Esophagus (tissue), 2 donors: Measurements from ENCODE around the gene ARHGAP6. TPM values are rescaled to one million over a fixed set of nuclear protein-coding genes. Genes with fewer than 3 reads are reported as not detected.
"Not testable (repeated sequence)": the region's sequence is repeated elsewhere in the genome, so short reads cannot be mapped to it uniquely, and the experiment has no call there.

Experiments
- H3K27ac ChIP-seq, 2 donors: one replicate each; pipeline ENCODE4 v1.5.1; 2013; ENCODE audit warnings: low read depth in 2 of 2, mild to moderate bottlenecking in 2 of 2, inconsistent platforms in 1 of 2, low read length in 1 of 2, moderate library complexity in 1 of 2
- H3K27me3 ChIP-seq, 2 donors: one replicate each; pipeline ENCODE4 v1.6.1; 2013; ENCODE audit warnings: low read length in 2 of 2, control low read depth in 1 of 2, mild to moderate bottlenecking in 1 of 2; ENCODE audit not compliant: insufficient read depth in 2 of 2, control insufficient read depth in 1 of 2
- H3K36me3 ChIP-seq, 2 donors: one replicate each; pipeline ENCODE4 v1.6.1; 2013; ENCODE audit warnings: low read length in 1 of 2; ENCODE audit not compliant: control insufficient read depth in 2 of 2, insufficient read depth in 2 of 2
- H3K4me1 ChIP-seq, 2 donors: one replicate each; pipeline ENCODE4 v1.6.1; 2013; ENCODE audit warnings: low read length in 1 of 2; ENCODE audit not compliant: control insufficient read depth in 2 of 2, insufficient read depth in 2 of 2
- H3K4me3 ChIP-seq, 2 donors: one replicate each; pipeline ENCODE4 v1.5.1; 2013; ENCODE audit warnings: low read length in 2 of 2, mild to moderate bottlenecking in 2 of 2, low read depth in 1 of 2, moderate library complexity in 1 of 2
- H3K9me3 ChIP-seq, 2 donors: one replicate each; pipeline ENCODE4 v1.6.1; 2013; ENCODE audit warnings: mild to moderate bottlenecking in 2 of 2, low read depth in 1 of 2, low read length in 1 of 2, moderate library complexity in 1 of 2; ENCODE audit not compliant: control insufficient read depth in 2 of 2, insufficient read depth in 1 of 2
- WGBS, 2 donors: extraction: QIAGEN DNeasy Blood & Tissue Kit; methylation state at CpG; one replicate each; pipeline ENCODE4 v1.1.7; 2013; 5-methylcytosine and 5-hydroxymethylcytosine counted together
- polyA plus RNA-seq, 2 donors: library from polyadenylated mRNA; stranded (reverse); fragments of 200-250 nt; gene quantifications; one replicate each; pipeline ENCODE4 v1.2.3, GENCODE V29; 2013
- donor health status: healthy with polysubstance abuse.
- donor health status: Bipolar disorder and iron deficiency.

Gene ARHGAP6
- polyA plus RNA-seq, 2 donors: 0.98 to 1.7 TPM

- no peak overlapping the region for H3K27ac ChIP-seq
- no peaks in the 10 kb centered on the region for H3K27me3 ChIP-seq
These were observed 541.6 kb downstream of the ARHGAP6 start for GRCh38 chrX:11124112-11124511.

GRCh38 chrX:11123087-11123486 is 542.6 kb downstream of the ARHGAP6 start:
- H3K4me1 ChIP-seq, H3K4me3 ChIP-seq, H3K9me3 ChIP-seq, H3K27ac ChIP-seq, H3K27me3 ChIP-seq: not testable (repeated sequence)
- 90 to 91% methylated on average over 6 of the region's 6 CpGs for WGBS, 2 donors
- peaks cover 2 to 11% of the 10 kb centered on the region in 2 donors for H3K36me3 ChIP-seq

More at GRCh38 chrX:11124112-11124511, 541.6 kb downstream of the ARHGAP6 start:
- no peak overlapping the region for H3K4me3 ChIP-seq
- no peaks in the 10 kb centered on the region for H3K4me1 ChIP-seq
- 58 to 70% methylated on average over 2 of the region's 2 CpGs for WGBS, 2 donors
- peaks cover 2 to 6% of the 10 kb centered on the region in 2 donors for H3K36me3 ChIP-seq
- no peaks in the 10 kb centered on the region for H3K9me3 ChIP-seq

- 68 to 76% methylated on average over 8 of the region's 8 CpGs for WGBS, 2 donors
- Histone ChIP-seq H3K27me3 (no peaks in the 10 kb centered on the region), H3K36me3 (peaks cover 2 to 16% of the 10 kb centered on the region in 2 donors), H3K4me1 (no peaks in the 10 kb centered on the region), H3K4me3 (no peak overlapping the region), H3K9me3 (no peaks in the 10 kb centered on the region), H3K27ac (no peak overlapping the region)
These were observed 546.3 kb downstream of the ARHGAP6 start for GRCh38 chrX:11119313-11119943.

- H3K27ac ChIP-seq: no peak overlapping the region
- no peaks in the 10 kb centered on the region for H3K9me3 ChIP-seq
- WGBS, 2 donors: 82 to 85% methylated on average over 3 of the region's 3 CpGs
- no peaks in the 10 kb centered on the region for H3K4me1 ChIP-seq
- H3K36me3 ChIP-seq: peaks cover 2 to 16% of the 10 kb centered on the region in 2 donors
- no peak overlapping the region for H3K4me3 ChIP-seq
- no peaks in the 10 kb centered on the region for H3K27me3 ChIP-seq
These were observed 548.0 kb downstream of the ARHGAP6 start for GRCh38 chrX:11117745-11118144.

GRCh38 chrX:11113731-11114130 is 552.0 kb downstream of the ARHGAP6 start:
- H3K27ac ChIP-seq: no peak overlapping the region
- H3K27me3 ChIP-seq: no peaks in the 10 kb centered on the region
- no peaks in the 10 kb centered on the region for H3K9me3 ChIP-seq
- peaks cover 0 to 2% of the 10 kb centered on the region in 2 donors for H3K4me1 ChIP-seq
- H3K36me3 ChIP-seq: peaks cover 0 to 7% of the 10 kb centered on the region in 2 donors
- no peak overlapping the region for H3K4me3 ChIP-seq

- Histone ChIP-seq H3K27ac (peak overlapping the region; percentile 86 to 90), H3K36me3 (no peaks in the 10 kb centered on the region), H3K4me1 (peaks cover 0 to 2% of the 10 kb centered on the region in 2 donors), H3K4me3 (peak overlapping the region; percentile 63 to 75), H3K9me3 (no peaks in the 10 kb centered on the region), H3K27me3 (no peaks in the 10 kb centered on the region)
- 16 to 40% methylated on average over 9 of the region's 9 CpGs for WGBS, 2 donors
These were observed 553.8 kb downstream of the ARHGAP6 start for GRCh38 chrX:11111947-11112346.

- WGBS, 2 donors: 0 to 30% methylated on average over 54 to 58 of the region's 58 CpGs
- H3K9me3 ChIP-seq: no peaks in the 10 kb centered on the region
- no peaks in the 10 kb centered on the region for H3K27me3 ChIP-seq
- H3K4me1 ChIP-seq: peaks cover 0 to 2% of the 10 kb centered on the region in 2 donors
- H3K27ac ChIP-seq: peak within 1 kb of the TSS; percentile 86 to 90
- H3K4me3 ChIP-seq: peak within 1 kb of the TSS; percentile 63 to 75
- H3K36me3 ChIP-seq: no peaks in the 10 kb centered on the region
These were observed 554.5 kb downstream of the ARHGAP6 start, which contains the start of gene HCCS for GRCh38 chrX:11111037-11111851. TSS of gene HCCS (plus strand) at chrX:11111332. CDS start at chrX:11112061, 729 bp downstream.

- H3K27ac ChIP-seq: no peak overlapping the region
- peaks cover 0 to 2% of the 10 kb centered on the region in 2 donors for H3K4me1 ChIP-seq
- H3K27me3 ChIP-seq: no peaks in the 10 kb centered on the region
- WGBS, 2 donors: 96% methylated on average over 2 of the region's 2 CpGs
- H3K9me3 ChIP-seq: no peaks in the 10 kb centered on the region
- H3K4me3 ChIP-seq: no peak overlapping the region
- H3K36me3 ChIP-seq: no peaks in the 10 kb centered on the region
These were observed 555.8 kb downstream of the ARHGAP6 start for GRCh38 chrX:11109968-11110367.

GRCh38 chrX:11108253-11108941 is 557.3 kb downstream of the ARHGAP6 start:
- H3K9me3 ChIP-seq: no peaks in the 10 kb centered on the region
- H3K27me3 ChIP-seq: no peaks in the 10 kb centered on the region
- WGBS, 2 donors: 82 to 93% methylated on average over 4 of the region's 4 CpGs
- no peak overlapping the region for H3K4me3 ChIP-seq
- H3K27ac ChIP-seq: no peak overlapping the region
- H3K4me1 ChIP-seq: peaks cover 0 to 2% of the 10 kb centered on the region in 2 donors
- no peaks in the 10 kb centered on the region for H3K36me3 ChIP-seq
